T-helper 1 cell treated with Interleukin-12 subunit alpha and Interleukin-12 subunit beta and Interleukin-4 antibody, amounts not matched to agents 30 μg/mL and 1 μg/mL, for 36 hours (primary cell): Measurements from ENCODE around the gene H2BK1.

ENCODE experiments used
- H3K27ac Mint-ChIP-seq: one replicate; pipeline ENCODE4 v1.8.0; 2021; ENCODE audit warnings: mild to moderate bottlenecking, mixed read lengths
- H3K27me3 Mint-ChIP-seq: one replicate; pipeline ENCODE4 v1.8.0; 2021; ENCODE audit warnings: low read depth, mixed read lengths
- H3K36me3 Mint-ChIP-seq: one replicate; pipeline ENCODE4 v1.8.0; 2021; ENCODE audit warnings: low read depth, mixed read lengths
- H3K4me1 Mint-ChIP-seq: one replicate; pipeline ENCODE4 v1.8.0; 2021; ENCODE audit warnings: low read depth, mixed read lengths
- H3K4me3 Mint-ChIP-seq: one replicate; pipeline ENCODE4 v1.8.0; 2021; ENCODE audit warnings: mild to moderate bottlenecking, moderate library complexity, mixed read lengths
- H3K9me3 Mint-ChIP-seq: one replicate; pipeline ENCODE4 v1.8.0; 2021; ENCODE audit warnings: mixed read lengths

The H2BK1 gene

DNA sequence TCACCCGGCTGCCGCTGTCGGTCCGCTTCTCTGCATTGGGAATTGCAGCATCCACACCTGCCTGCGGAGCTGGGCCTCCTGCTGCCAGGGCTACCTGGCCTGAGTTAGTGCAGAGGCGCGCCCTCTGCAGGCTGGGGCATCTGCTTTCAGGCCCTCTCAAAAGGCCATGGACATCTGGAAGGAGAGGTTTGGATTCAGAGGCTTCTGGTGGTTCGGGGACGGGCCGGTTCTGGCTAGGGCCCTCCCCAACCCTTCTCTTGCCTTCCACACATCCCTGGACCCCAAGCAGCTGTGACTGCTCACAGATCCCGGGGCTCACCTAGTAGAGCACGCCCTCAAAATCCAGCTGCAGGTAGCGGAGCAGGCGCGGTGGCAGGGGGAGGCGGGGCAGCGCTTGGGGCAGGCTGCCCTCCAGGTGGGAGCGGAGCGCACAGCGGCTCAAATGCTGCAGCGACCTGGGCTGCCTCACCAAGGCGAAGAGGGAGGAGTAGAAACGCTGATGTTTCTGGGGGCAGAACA, 34.4 kb downstream of the H2BK1 start:
- Mint-ChIP-seq H3K27ac (no peak overlapping the region), H3K4me3 (no peak overlapping the region), H3K27me3 (peaks cover 31% of the 10 kb centered on the region), H3K4me1 (peaks cover 5% of the 10 kb centered on the region), H3K36me3 (no peaks in the 10 kb centered on the region), H3K9me3 (no peaks in the 10 kb centered on the region)

DNA sequence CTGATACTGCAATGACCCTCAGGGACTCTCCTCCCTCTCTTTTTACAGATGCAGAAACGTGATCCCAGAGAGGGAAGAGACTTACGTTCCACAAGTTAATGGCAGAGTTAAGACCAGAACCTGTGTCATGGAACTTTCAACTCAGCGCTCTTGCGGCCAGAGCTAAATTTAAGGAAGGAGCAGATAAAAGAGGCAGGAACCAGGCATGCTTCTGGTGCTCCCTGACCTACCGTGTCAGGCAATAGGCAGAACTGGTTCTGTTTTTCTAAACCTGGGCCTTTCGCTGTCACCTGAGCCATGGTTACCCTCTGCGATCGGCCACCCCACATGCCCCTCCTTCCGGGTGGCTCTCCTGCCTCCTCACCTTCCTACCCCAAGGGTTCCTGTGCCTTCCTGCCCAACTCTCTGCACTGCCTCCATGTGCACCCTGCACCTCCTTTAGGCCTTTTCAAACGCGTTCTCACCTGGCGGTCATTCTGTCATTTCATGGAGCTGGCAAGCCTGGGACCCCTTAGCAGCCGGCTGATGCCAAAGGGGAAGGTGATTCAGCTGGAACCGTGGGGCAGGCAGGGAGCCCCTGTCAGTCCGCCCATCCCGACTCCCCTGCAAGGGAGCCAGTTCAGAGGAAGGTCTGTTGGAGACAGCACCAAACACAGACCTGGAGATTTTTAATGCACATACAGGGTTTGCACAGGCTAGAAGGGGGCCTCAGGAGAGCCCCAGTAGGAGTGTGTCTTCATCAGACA, 35.1 kb downstream of the H2BK1 start:
- H3K27ac Mint-ChIP-seq = no peak overlapping the region
- H3K4me1 Mint-ChIP-seq = peaks cover 5% of the 10 kb centered on the region
- H3K4me3 Mint-ChIP-seq = no peak overlapping the region
- no peaks in the 10 kb centered on the region for H3K36me3 Mint-ChIP-seq
- no peaks in the 10 kb centered on the region for H3K9me3 Mint-ChIP-seq
- H3K27me3 Mint-ChIP-seq = peaks cover 36% of the 10 kb centered on the region

DNA sequence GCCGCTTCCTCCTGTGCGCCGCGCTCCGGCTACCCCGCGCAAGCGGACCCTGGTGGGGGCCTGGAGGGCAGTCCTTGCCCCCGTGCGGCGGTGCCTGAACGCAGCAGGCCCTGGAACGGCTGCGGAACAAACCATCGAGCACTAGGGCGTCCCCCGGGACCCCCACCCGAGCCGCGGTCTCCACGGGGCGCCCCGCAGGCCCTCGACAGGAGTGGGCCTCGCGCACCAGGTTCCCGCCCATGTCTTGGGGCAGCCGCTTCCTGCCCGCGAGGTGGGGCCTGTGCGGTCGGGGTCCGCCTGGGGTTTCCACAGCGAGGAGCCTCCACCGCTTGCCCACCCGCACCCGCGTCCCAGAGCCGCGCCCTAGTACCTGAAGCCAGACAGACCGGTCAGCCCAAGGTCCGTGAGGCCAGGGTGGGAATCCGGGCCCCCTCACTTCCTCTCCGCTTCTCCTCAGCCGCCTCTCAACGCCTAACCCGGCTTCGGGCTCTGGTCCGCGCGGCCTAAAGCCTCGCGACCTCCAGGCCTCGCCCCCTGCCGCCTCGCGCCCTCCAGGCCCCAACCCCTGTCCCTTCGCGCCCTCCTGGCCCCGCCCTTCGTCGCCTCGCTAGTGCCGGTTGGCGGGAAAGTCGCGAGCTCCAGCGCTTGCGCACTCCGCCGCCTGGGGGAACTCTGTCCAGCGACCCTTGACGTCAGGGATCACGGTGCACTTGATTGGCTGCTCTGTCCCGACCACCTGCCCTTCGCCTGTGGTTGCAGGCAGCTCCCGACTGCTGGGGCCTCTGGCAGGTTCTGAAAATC, 35.8 kb downstream of the H2BK1 start:
- Mint-ChIP-seq H3K4me1 (peaks cover 5% of the 10 kb centered on the region), H3K9me3 (no peaks in the 10 kb centered on the region), H3K36me3 (no peaks in the 10 kb centered on the region), H3K27me3 (peaks cover 44% of the 10 kb centered on the region), H3K27ac (no peak overlapping the region), H3K4me3 (no peak overlapping the region)

DNA sequence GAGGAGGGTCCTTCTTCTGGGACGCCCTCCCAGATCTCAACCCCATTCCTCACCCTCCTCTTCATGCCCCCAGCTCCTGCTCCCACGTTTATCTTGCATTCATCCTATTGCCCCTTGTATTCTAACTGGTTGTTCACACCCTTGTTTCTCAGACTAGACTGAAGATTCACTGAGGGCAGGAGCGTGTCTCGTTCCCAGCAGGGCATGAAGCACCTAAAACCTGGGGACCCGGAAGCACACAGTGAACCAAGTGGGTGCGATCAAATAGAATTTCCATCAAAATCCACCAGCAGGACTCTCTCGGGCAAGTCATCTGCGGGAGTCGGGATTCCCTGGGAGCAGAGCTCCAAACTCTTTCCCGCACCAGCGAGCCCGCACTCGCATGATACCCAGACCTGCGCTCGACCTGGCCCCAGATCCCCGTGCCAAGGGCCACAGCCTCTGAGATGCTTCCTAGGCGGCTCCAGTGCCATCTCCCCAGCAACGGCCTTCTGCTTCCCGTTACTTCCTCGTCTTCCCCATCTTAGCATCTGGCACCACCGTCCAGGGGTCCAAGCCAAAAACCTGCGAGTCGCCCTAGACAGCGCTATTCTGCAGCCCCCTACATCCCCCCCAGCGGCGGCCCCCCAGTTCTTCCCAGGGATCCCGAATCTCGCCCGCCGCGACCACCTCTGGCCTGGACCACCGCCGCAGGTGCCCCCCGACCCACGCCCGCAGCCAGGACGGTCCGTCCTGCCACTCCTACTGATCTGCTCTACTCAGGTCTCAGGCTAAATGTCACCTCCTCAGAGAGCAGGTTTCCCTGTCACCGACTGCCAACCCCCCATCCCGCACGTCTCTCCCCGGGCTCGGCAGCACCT, 36.7 kb downstream of the H2BK1 start:
- no peak overlapping the region for H3K4me3 Mint-ChIP-seq
- H3K27ac Mint-ChIP-seq = peak overlapping the region; percentile 8
- peaks cover 5% of the 10 kb centered on the region for H3K4me1 Mint-ChIP-seq
- no peaks in the 10 kb centered on the region for H3K9me3 Mint-ChIP-seq
- peaks cover 52% of the 10 kb centered on the region for H3K27me3 Mint-ChIP-seq
- no peaks in the 10 kb centered on the region for H3K36me3 Mint-ChIP-seq

DNA sequence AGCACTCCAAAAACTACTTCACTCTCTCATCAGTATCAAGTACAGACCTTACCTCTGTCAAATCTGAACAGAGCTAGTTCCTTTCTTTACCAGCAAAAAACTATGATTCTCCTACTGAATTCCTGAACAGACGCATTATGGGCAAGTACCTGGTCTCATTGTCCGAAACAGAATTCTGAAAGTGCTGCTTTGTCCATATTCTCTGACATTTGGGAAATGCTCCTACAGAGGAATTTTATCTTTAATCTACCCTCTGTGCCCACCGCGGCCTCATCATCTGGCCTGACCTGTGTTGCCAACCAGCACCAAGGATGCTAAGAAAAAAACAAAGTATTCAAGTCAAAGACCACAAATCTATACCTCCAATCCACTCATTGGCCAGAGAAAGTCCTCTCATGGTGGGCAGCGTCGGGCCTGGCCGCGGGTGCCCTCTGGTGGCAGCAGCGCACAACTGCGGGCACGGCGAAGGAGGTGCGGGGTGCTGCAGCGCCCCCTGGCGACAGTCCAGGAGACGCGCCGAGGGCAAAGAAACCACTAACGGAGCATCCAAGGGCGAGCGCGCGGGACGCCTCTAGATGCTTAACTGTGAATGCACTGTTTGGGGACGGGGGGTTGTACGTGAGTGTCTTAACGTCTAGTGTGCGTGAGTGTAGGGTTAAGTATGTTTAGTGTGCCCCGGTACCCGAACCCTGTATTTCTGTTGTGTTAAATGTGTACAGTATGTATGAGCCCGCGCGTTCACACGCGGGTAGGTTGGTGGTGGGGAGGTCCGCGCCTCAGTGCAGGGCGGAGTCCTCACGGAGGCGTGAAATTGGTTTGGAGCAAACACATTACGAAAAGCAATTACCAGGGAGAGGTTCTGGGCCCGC, 37.8 kb downstream of the H2BK1 start:
- Mint-ChIP-seq H3K36me3 (no peaks in the 10 kb centered on the region), H3K27me3 (peaks cover 57% of the 10 kb centered on the region), H3K27ac (peak overlapping the region; percentile 22), H3K9me3 (no peaks in the 10 kb centered on the region), H3K4me3 (no peak overlapping the region), H3K4me1 (peaks cover 7% of the 10 kb centered on the region)

DNA sequence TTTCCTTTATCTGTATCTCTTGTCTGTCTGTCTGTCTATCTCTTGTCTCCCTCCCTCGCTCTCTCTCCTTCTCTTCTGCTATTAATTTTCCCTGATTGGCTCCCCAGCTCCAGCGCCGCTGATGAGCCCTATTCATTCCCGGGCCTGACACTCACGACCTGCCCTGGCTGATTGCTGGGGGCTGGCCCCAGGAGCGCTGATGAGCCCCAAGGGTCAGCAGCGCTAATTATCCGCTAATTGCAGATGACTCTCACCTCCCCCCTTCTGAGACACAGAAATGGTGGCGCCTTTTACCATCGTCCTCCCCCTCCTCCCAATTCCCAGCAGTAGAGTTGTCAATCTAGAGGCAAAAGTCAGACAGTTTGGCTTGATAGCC, 41.5 kb downstream of the H2BK1 start:
- H3K4me3 Mint-ChIP-seq = peak overlapping the region; percentile 30
- no peak overlapping the region for H3K27ac Mint-ChIP-seq
- H3K9me3 Mint-ChIP-seq = no peaks in the 10 kb centered on the region
- no peaks in the 10 kb centered on the region for H3K36me3 Mint-ChIP-seq
- peaks cover 51% of the 10 kb centered on the region for H3K27me3 Mint-ChIP-seq
- peaks cover 7% of the 10 kb centered on the region for H3K4me1 Mint-ChIP-seq

DNA sequence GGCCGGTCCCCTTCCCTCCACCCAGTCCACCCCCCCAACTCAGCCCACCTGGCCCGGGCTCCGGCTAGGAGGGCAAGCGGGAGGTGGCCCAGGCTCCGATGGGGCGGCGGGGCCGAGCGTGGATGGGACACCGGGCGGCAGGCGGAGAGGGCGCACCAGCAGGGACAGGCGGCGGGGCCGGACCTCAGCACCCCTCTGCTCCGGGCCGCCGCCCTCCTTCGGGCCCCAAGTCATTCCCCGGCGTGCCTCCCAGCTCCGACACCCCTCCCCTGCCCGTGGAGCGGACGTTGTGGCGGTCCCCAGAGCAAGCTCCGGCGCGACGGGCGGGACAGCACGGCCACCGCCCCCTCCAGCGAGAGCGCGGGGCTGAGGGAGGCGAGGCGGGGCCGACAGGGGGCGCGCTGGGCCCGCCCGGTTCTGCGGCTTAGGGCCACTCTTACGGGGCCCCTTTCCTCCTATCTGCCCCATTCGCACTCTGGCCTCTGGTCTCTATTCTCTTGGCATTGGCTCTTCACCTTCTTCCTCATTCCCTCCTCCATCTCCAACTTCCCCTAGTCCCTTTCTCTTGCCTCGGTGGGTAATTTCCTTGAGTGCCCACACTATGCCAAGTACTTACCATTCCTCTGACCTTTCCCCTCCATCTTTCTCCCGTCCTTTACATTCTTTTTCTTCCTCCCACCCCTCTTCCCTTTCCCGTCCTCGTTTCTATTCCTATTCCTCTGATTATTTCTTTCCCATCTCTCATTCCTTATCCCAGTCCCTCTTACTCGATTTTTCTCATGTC, 42.1 kb downstream of the H2BK1 start:
- H3K4me1 Mint-ChIP-seq = peaks cover 7% of the 10 kb centered on the region
- peaks cover 47% of the 10 kb centered on the region for H3K27me3 Mint-ChIP-seq
- H3K36me3 Mint-ChIP-seq = no peaks in the 10 kb centered on the region
- peak overlapping the region; percentile 74 for H3K4me3 Mint-ChIP-seq
- H3K9me3 Mint-ChIP-seq = no peaks in the 10 kb centered on the region
- no peak overlapping the region for H3K27ac Mint-ChIP-seq

DNA sequence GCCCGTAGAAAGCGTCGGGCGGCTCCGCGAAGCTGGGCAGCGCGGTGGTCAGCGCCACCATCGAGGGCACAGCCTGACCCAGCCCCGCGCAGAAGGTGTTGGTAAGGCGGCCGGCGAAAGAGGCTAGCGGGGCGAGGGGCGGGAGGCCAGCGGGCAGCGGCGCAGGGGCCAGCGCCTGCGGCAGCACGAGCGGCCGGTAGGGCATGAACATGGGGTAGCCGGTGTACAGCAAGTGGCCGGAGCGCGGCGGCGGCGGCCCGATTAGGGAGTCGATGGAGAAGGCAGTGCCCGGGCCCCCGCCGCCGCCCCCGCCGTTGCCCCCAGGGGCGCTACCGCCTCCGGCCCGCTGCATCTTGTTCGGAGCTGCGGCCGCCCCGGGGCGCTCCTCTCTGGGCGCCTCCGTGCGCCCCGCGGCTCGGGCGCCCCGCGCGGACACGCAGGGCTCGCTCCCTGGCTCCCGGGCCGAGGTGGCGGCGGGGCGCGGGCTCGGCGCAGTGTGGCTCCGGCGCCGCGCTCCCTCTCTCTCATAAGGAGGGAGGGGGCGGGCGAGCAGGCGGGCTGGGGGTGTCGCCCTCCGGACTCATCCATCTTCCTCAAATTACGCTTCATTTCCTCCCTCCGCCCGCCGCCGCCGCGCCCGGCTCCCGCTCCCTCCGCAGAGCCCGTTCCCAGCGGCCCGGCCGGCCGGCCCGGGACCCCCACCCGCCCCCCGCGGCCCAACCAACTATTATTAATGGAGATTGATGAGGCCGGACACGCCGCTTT, 42.9 kb downstream of the H2BK1 start, which contains the start of gene GBX1:
Gene GBX1 (minus strand): TSS at position 498 of the 765 bp plus-strand sequence. CDS start 146 bp downstream, at position 352.
- Mint-ChIP-seq H3K27ac (no peak within 1 kb of the TSS), H3K27me3 (peaks cover 39% of the 10 kb centered on the region), H3K4me1 (peaks cover 4% of the 10 kb centered on the region), H3K9me3 (no peaks in the 10 kb centered on the region), H3K4me3 (peak within 1 kb of the TSS; percentile 74), H3K36me3 (no peaks in the 10 kb centered on the region)

DNA sequence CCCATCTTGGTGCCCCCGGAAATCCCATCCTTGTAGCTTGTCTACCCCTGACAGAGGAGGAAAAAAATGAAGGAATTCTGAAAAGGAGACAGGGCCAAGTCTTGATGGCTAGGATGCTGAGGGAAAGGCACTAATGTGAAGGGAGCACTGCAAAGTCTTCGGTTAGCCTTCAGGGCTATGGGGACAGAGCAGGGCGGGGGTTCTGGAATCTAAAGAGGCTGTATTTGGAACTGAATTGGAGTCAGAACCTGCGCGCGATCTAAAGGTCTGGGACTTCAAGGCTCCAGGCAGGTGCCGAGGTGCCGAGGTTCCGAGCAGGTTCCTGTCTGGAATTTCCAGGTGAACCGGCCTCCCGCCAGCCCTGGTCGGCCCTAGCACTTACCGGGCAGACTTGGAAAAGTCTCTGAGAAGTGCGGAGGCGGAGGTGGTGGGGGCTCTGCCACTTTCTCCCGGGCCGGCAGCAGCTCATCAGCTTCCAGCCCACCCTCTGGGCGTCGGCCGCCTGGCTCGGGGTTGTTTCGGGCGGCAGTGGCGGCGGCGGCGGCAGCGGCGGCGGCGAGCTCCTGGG, 43.6 kb downstream of the H2BK1 start:
- H3K9me3 Mint-ChIP-seq = no peaks in the 10 kb centered on the region

DNA sequence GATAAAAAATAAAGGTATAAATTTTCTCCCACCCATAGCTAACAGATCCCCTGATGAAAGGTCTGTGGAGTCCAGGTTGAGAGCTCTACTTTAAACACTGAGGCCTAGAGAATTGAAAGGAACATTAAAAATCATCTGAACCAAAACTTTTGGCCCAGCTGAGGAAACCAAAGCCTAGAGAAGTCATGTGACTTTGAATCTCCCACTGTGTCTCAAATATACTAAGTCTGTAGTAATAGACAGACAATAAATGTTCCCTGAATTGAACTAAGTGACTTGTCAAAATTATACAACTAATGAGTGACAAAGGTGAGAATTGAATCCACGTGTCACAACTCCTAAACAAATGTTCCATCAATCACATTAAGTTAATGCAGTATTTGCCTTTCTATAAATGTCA, 48.5 kb downstream of the H2BK1 start:
- Mint-ChIP-seq H3K27me3 (peaks cover 17% of the 10 kb centered on the region), H3K4me1 (no peaks in the 10 kb centered on the region)

More for the DNA sequence above, 43.6 kb downstream of the H2BK1 start:
- Mint-ChIP-seq H3K36me3 (no peaks in the 10 kb centered on the region), H3K4me1 (peaks cover 2% of the 10 kb centered on the region), H3K27ac (no peak overlapping the region), H3K4me3 (peak overlapping the region; percentile 1), H3K27me3 (peaks cover 34% of the 10 kb centered on the region)

More for the DNA sequence above, 48.5 kb downstream of the H2BK1 start:
- H3K4me3 Mint-ChIP-seq = no peak overlapping the region
- H3K36me3 Mint-ChIP-seq = no peaks in the 10 kb centered on the region
- H3K27ac Mint-ChIP-seq = no peak overlapping the region
- H3K9me3 Mint-ChIP-seq = no peaks in the 10 kb centered on the region
